ENCODE results near the gene SPATA46.
"Not testable (repeated sequence)": the region's sequence is repeated elsewhere in the genome, so short reads cannot be mapped to it uniquely, and the experiment has no call there.

The SPATA46 gene

GRCh38 chr1:162376691-162377090 is at the start of gene SPATA46:
Gene SPATA46 (minus strand): TSS chr1:162376854. CDS start chr1:162376790, 64 bp downstream.
- FAIRE-seq: no peak

- no peak for FAIRE-seq
These were observed 46.2 kb upstream of the SPATA46 start for GRCh38 chr1:162422662-162423375.

DNA sequence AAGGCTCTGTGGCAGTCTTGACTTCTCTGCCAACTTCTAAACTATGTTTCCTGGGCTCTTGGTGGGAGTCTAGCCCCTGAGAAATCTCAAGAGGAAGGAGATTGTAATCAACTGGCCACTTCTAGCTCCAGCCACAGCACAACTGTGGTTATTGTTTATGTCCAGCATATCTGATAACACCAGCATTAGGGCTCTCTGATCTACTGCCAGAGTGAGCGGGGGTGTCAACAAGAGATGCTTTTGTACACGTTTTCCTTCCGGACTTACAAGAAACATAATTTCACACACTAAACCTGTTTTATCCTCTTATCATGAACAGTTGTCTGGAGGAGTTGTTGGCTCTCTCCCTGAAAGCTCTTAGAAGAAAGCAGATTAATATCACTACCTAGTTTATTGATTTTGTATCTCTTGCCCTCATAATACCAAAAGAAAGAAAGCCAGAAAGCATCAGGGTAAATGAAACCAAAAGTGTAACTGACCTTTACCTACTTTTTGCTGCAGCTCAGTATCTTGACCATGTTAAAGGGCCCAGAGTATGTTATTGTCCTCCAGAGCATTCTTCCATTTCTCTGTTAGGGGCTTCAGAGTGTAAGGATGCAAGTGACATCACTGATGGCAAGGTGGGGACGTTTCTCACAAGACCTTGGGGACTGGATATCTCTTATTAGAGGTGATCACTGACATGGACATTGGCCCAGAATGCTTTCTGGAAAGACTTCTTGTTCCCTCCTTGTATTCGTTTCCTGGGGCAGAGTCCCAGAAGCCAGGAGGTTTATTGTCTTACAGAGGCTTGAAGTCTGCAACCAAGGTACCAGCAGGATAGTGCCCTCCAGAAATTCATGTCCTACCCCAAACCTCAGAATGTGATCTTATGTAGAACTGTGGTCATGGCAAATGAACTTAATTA is 44.9 kb upstream of the SPATA46 start:
- FAIRE-seq: no peak

DNA sequence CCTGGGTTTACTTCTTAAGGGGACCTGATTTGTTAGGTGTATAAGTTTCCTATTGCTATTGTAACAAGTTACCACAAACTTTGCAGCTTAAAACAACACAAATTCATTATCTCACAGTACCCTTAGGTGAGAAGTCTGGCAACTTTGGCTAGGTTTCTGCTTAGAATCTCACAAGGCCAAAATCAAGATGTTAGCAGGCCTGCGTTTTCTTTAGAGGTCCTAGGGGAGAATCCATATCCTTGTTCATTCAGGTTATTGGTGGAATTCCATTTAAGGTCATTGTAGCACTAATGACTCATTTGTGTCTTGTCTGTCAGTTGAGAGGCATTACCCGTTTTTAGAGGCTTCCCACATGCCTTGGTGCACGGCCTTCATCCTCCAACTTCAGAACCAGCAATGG is 43.5 kb upstream of the SPATA46 start:
- no peak for FAIRE-seq

GRCh38 chr1:162419450-162419931 is 42.8 kb upstream of the SPATA46 start:
- not testable (repeated sequence) for FAIRE-seq

DNA sequence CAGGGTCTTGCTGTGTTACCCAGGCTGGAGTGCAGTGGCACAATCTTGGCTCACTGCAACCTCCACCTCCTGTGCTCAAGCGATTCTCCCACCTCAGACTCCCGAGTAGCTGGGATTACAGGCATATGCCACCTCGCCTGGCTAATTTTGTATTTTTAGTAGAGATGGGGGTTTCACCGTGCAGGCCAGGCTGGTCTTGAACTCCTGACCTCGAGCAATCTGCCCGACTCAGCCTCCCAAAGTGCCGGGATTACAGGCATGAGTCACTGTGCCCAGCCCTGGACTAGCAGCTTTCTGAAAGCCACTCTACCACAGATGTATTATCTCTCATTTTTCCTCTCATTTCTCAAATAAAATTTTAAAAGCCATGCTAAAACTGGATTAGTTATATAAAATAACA is 41.9 kb upstream of the SPATA46 start:
- FAIRE-seq: not testable (repeated sequence)

DNA sequence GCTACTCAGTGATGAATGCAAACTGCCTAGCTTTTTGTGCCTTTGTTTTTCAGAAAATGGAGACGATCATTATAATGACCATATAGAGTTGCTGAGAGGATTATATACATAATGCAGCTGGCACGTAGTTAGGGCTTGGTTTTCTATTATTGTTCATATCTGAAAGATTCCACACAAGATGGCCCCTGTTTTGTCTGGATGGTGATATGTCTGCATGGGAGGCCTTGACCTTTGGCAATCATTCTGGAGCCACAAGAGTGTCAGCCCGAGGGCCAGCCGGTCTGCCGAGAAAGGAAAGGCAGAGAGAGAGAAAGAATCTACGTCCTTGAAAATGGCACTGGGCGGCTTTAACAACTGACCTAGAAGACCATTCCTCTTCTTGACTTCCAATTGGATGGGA is 41.0 kb upstream of the SPATA46 start:
- no peak for FAIRE-seq

GRCh38 chr1:162416909-162417308 is 40.3 kb upstream of the SPATA46 start:
- FAIRE-seq: no peak

DNA sequence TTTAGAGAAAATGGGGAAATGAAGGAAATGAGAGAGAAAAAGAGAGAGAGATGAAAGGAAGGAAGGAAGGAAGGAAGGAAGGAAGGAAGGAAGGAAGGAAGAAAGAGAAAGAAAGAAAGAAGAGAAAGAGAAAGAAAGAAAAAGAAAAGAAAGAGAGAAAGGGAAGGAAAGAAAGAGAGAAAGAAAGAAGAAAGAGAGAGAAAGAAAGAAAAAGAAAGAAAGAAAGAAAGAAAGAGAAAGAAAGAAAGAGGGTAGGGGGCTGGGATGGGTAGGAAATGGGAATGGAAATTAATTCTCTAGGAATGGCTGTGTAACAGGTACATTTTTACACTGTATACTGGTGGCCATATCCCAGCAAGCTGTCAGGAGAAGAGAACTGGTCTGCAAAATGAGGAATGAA is 39.6 kb upstream of the SPATA46 start:
- FAIRE-seq: no peak

- FAIRE-seq: no peak
These were observed 35.3 kb upstream of the SPATA46 start, which contains the start of gene SH2D1B for GRCh38 chr1:162412002-162412401. Gene SH2D1B (minus strand): TSS chr1:162412136. CDS start chr1:162412016, 120 bp downstream.

DNA sequence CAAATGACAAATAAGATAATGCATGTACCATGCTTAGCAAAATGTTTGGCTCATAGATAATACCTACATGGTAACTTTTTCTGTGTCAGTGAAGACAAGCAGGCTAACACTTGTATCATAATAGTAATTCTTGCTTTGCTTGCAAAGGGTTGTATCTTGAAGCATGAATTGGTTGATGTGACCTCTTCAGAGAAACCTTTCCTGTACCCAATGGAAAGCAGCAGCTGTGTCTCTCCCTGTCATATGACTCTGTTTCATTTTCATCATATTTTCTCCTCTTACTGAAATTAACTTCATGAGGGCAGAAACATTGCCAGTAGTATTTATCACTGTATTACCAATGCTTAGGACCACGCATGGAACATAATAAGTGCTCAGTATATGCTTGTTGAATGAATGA is 30.9 kb upstream of the SPATA46 start:
- FAIRE-seq: no peak

GRCh38 chr1:162406811-162407210 is 30.2 kb upstream of the SPATA46 start:
- no peak for FAIRE-seq

DNA sequence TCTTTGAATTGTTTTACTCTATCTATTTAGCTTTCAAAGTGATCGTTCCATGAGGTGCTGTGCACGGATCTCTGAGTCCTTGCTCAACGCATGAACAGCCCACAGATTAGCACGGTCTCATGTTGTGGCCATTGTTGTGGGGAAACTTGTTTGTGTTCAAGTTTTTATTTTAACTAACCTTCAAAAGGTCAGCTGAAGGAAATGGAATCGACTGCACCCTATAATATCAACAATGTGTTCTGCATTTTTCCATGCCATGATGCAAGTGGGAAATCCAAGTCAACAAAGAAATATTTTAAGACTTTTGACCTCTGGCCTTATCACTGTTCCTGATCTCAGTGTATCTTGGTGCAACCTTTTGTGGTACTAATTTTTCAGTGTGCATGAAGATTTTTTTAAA is 29.1 kb upstream of the SPATA46 start:
- FAIRE-seq: no peak

DNA sequence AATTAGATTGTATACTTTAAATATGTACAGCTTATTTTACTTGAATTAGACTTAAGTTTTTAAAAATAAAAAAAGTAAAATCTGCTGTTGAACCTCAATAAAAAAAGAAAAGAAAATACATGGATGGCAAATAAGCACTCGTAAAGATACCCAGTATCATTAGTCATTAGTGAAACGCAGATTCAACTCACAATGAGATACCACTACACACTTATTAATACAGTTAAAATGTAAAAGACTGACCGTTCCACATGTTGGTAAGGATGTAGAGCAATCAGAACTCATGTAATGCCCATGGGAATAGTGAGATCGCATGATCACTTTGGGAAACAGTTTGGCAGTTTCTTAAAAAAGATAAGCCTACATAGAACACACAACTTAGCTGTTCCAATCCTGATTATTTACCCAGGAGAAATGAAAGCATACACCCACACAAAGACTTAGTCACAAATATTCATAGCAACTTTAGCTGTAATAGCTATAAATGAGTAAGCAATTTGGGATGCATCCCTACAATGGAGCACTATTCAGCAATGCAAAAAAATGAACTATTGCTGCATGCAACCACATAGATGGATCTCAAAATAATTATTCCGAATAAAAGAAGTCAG is 28.0 kb upstream of the SPATA46 start:
- no peak for FAIRE-seq

DNA sequence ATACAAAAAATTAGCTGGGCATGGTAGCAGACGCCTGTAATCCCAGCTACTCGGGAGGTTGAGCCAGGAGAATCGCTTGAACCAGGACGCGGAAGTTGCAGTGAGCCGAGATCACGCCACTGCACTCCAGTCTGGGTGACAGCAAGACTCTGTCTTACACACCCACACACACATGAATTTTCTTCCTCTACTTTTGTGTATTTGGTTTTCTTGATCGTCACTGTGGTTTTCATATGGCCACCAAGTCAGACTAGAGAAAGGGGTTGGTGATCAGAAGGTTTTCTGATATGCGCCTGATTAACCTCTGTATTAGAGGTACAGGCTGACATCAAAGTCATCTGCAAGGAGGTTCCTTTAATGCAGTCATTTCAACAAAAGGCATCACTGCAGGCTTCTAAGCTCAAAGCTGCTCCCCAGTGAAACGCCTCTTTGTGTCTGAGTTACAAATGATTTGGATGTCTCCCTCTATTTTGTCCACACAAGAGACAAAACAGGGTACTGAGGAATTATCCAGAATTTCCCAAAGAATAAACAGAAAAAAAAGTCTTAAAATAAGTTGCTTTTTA is 24.2 kb upstream of the SPATA46 start:
- no peak for FAIRE-seq

- FAIRE-seq: no peak
These were observed 22.4 kb upstream of the SPATA46 start for GRCh38 chr1:162398999-162399580.

- no peak for FAIRE-seq
These were observed 21.4 kb upstream of the SPATA46 start for GRCh38 chr1:162397943-162398560.

- FAIRE-seq: no peak
These were observed 20.4 kb upstream of the SPATA46 start for GRCh38 chr1:162397039-162397448.

DNA sequence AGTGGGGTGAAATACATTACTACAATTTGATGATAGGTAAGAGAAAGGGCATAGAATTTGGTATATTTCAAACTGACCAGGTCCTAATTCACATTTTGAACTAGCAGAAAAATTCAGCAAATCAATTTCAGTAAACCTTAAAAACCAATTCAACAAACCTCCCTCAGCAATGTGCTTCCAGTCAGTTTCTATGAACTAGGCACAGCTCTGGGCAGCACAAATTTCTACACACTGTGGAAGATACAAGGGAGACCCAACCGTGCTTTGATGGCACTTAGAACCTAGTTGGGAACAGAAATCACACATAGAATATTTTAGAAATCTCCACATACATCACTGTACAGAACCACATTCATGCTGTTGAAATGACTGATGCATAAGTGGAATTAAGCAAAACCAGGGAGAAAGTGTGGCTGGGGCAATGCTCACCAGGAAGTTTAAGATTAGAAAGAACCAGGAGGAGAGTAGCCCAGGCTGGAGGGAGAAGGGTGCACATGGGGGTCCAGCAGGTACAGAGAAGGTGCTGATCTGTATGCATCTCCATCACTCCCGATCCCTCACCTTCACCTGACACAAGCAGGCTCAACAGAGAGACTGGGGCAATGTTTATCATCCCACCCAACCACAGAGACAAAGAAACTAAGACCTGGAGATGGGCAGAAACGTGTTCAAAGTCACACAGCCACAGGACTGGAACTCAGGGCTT is 19.7 kb upstream of the SPATA46 start:
- FAIRE-seq: no peak

- FAIRE-seq: no peak
These were observed 15.3 kb upstream of the SPATA46 start for GRCh38 chr1:162391790-162392563.
